GM23338 (cell line): ENCODE data around the gene SLC25A10. TPM values are rescaled to one million over a fixed set of nuclear protein-coding genes. Genes with fewer than 3 reads are reported as not detected.

Experiments
- ATAC-seq: fragments of 200-7000 bp; cut with Tn5 transposase; 3 replicates; pipeline ENCODE4 v1.9.1; 2020
- DNase-seq: peaks from one replicate; pipeline ENCODE4 v3.0.0-alpha.2; 2015; ENCODE audit warnings: low spot score
- H2AFZ ChIP-seq: fragments of 200-600 bp; sonication (generic); 2 replicates; pipeline ENCODE4 v1.8.0; 2016; ENCODE audit warnings: antibody characterized with exemption, mild to moderate bottlenecking, moderate library complexity
- H3F3A ChIP-seq: fragments of 200-600 bp; sonication (generic); replicated peaks from 2 replicates; pipeline ENCODE4 v1.8.0; 2017; ENCODE audit warnings: antibody characterized with exemption, mixed run types, low read depth
- H3K27ac ChIP-seq: fragments of 200-600 bp; sonication (generic); 2 replicates; pipeline ENCODE4 v1.6.1; 2016; ENCODE audit warnings: low read depth
- H3K27me3 ChIP-seq: fragments of 200-600 bp; sonication (generic); 2 replicates; pipeline ENCODE4 v1.8.0; 2016; ENCODE audit warnings: mild to moderate bottlenecking, mixed run types, moderate library complexity; ENCODE audit not compliant: insufficient read depth
- H3K36me3 ChIP-seq: fragments of 200-600 bp; sonication (generic); 2 replicates; pipeline ENCODE4 v1.8.0; 2016; ENCODE audit warnings: mild to moderate bottlenecking; ENCODE audit not compliant: insufficient read depth
- H3K4me1 ChIP-seq: fragments of 200-600 bp; sonication (generic); 2 replicates; pipeline ENCODE4 v1.8.0; 2016; ENCODE audit warnings: mild to moderate bottlenecking, moderate library complexity; ENCODE audit not compliant: insufficient read depth
- H3K4me2 ChIP-seq: fragments of 200-600 bp; sonication (generic); 2 replicates; pipeline ENCODE4 v1.7.1; 2017; ENCODE audit warnings: mixed run types
- H3K4me3 ChIP-seq: fragments of 200-600 bp; sonication (generic); 2 replicates; pipeline ENCODE4 v1.6.1; 2016; ENCODE audit warnings: mixed run types
- H3K79me2 ChIP-seq: fragments of 200-600 bp; sonication (generic); replicated peaks from 2 replicates; pipeline ENCODE4 v1.8.0; 2017; ENCODE audit warnings: mild to moderate bottlenecking; ENCODE audit not compliant: insufficient read depth
- H3K9me2 ChIP-seq: fragments of 200-600 bp; sonication (generic); 2 replicates; pipeline ENCODE4 v1.8.0; 2017; ENCODE audit not compliant: insufficient read depth
- H4K20me1 ChIP-seq: fragments of 200-600 bp; sonication (generic); replicated peaks from 2 replicates; pipeline ENCODE4 v1.8.0; 2017; ENCODE audit warnings: mild to moderate bottlenecking; ENCODE audit not compliant: insufficient read depth
- H3K27ac Mint-ChIP-seq: 2 replicates; pipeline ENCODE4 v1.8.0; 2020; ENCODE audit warnings: inconsistent platforms, mild to moderate bottlenecking, moderate library complexity, mixed read lengths
- H3K27me3 Mint-ChIP-seq: 3 replicates; pipeline ENCODE4 v1.8.0; 2022; ENCODE audit warnings: low read depth, mild to moderate bottlenecking, moderate library complexity, mixed read lengths, inconsistent platforms; ENCODE audit not compliant: insufficient read depth, poor library complexity
- H3K36me3 Mint-ChIP-seq: 3 replicates; pipeline ENCODE4 v1.8.0; 2021; ENCODE audit warnings: low read depth, mild to moderate bottlenecking, inconsistent platforms, moderate library complexity, mixed read lengths
- H3K4me1 Mint-ChIP-seq: 3 replicates; pipeline ENCODE4 v1.8.0; 2020; ENCODE audit warnings: mild to moderate bottlenecking, inconsistent platforms, mixed read lengths
- H3K4me3 Mint-ChIP-seq: 3 replicates; pipeline ENCODE4 v1.8.0; 2021; ENCODE audit warnings: moderate library complexity, mild to moderate bottlenecking, inconsistent platforms, mixed read lengths
- H3K9me3 Mint-ChIP-seq: 3 replicates; pipeline ENCODE4 v1.8.0; 2020; ENCODE audit warnings: moderate library complexity, mild to moderate bottlenecking, inconsistent platforms, mixed read lengths
- CREB1 ChIP-seq: fragments of 250-450 bp; sonication (Bioruptor Pico); IDR thresholded peaks from 2 replicates; pipeline ENCODE4 v1.5.0; 2020; ENCODE audit warnings: low read depth, mild to moderate bottlenecking, moderate library complexity
- CTCF ChIP-seq, 2 experiments: fragments of 200-600 bp in 1 of 2; sonication (generic) in 1 of 2; conservative IDR thresholded peaks; 2 replicates each; pipeline versions ENCODE4 v1.5.1 to v1.6.1; 2016 to 2017; ENCODE audit warnings: antibody characterized with exemption in 2 of 2, low read depth in 2 of 2, mild to moderate bottlenecking in 2 of 2, moderate library complexity in 1 of 2
- EZH2 ChIP-seq: fragments of 200-600 bp; sonication (generic); IDR thresholded peaks from one replicate; pipeline ENCODE4 v1.8.0; 2017; ENCODE audit warnings: antibody characterized with exemption, mild to moderate bottlenecking, low read depth; ENCODE audit not compliant: unreplicated experiment
- JUNB ChIP-seq: IDR thresholded peaks from one replicate; pipeline ENCODE4 v1.6.1; 2016; ENCODE audit warnings: antibody characterized with exemption; ENCODE audit not compliant: unreplicated experiment
- NANOG ChIP-seq: IDR thresholded peaks from 2 replicates; pipeline ENCODE4 v1.6.1; 2016; ENCODE audit warnings: antibody characterized with exemption, borderline replicate concordance
- POLR2AphosphoS5 ChIP-seq: IDR thresholded peaks from 2 replicates; pipeline ENCODE4 v1.6.1; 2016; ENCODE audit warnings: antibody characterized with exemption, low read depth
- REST ChIP-seq: IDR thresholded peaks from one replicate; pipeline ENCODE4 v1.6.1; 2018; ENCODE audit warnings: antibody characterized with exemption; ENCODE audit not compliant: unreplicated experiment
- STAT1 ChIP-seq: IDR thresholded peaks from one replicate; pipeline ENCODE4 v1.6.1; 2016; ENCODE audit warnings: antibody characterized with exemption; ENCODE audit not compliant: unreplicated experiment
- ZNF462 ChIP-seq: fragments of 250-450 bp; sonication (Bioruptor Pico); IDR thresholded peaks from 2 replicates; pipeline ENCODE4 v1.5.0; 2020; ENCODE audit warnings: mild to moderate bottlenecking, moderate library complexity
- polyA plus RNA-seq: library from polyadenylated mRNA; unstranded; fragments of >200 nt; fragmentation: Nextera tagmentation; extraction: Ambion mirVana; gene quantifications from 2 replicates; pipeline ENCODE4 v1.2.1, GENCODE V29; 2016
- total RNA-seq: library from RNA; depleted of rRNA; stranded (reverse); fragments of >200 nt; shearing (Covaris generic); gene quantifications from 2 replicates; pipeline ENCODE4 v1.2.3, GENCODE V29; 2014
- TF ChIP-seq, protein P1 (sequence below): IDR thresholded peaks from 2 replicates; pipeline ENCODE4 v1.6.1; 2016; ENCODE audit warnings: antibody characterized with exemption

SLC25A10 gene
- total and polyA plus RNA-seq, 2 experiments from 2014 or later: 25.7 to 47.4 TPM

DNA sequence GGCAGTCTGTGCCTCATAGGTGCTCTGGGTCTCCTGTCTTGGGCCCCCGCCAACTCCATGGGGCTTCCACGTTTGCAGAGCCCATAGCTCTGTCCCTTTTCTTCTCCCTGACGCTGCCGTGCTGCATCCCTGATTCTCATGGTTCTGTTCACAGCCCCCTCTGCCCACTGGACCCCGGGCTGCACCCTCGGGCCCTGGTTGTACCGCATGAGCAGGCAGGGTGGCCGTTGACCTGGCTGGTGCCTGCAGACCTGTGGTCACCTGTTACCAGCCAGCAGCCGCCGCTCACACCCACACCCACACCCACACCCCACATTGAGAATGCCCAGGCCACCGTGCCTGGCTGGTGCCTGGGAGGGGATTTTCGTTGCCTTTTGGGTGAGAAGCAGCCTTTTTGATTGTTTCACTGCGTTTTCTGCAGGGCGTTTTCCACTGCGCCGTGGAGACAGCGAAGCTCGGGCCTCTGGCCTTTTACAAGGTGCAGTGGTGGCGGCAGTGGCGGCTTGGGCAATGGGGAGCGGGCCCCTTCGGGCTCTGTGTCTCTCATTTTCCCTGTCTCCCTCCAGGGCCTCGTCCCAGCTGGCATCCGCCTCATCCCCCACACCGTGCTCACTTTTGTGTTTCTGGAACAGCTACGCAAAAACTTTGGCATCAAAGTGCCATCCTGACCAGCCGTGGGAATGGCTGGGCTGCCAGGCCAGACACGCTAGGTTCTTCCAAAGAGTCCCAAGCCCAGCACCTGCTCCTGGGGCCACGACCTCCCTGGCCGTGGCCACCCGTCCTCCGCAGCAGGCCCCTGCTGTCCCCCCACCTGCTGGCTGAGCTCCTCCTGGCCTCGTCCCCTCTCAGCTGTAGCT, 7.6 kb downstream of the SLC25A10 start (continued):
- TF ChIP-seq EZH2 (no peak), NANOG (no peak), CREB1 (CRISPR knock-in tag) (no peak), REST (no peak), STAT1 (no peak), POLR2AphosphoS5 (no peak)
- TF ChIP-seq, protein P1, sequence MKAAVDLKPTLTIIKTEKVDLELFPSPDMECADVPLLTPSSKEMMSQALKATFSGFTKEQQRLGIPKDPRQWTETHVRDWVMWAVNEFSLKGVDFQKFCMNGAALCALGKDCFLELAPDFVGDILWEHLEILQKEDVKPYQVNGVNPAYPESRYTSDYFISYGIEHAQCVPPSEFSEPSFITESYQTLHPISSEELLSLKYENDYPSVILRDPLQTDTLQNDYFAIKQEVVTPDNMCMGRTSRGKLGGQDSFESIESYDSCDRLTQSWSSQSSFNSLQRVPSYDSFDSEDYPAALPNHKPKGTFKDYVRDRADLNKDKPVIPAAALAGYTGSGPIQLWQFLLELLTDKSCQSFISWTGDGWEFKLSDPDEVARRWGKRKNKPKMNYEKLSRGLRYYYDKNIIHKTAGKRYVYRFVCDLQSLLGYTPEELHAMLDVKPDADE: no peak

- no peaks in the 10 kb centered on the region for H3K9me2 ChIP-seq
- H3K27me3 ChIP-seq: no peaks in the 10 kb centered on the region
- no peaks in the 10 kb centered on the region for H4K20me1 ChIP-seq
- H3F3A ChIP-seq: peaks cover 17% of the 10 kb centered on the region; the same call in 1 of the 2 replicates
- no peak for DNase-seq
- Mint-ChIP-seq H3K36me3 (peaks cover 8% of the 10 kb centered on the region; the same call in 2 of the 3 replicates), H3K9me3 (no peaks in the 10 kb centered on the region; the same call in 2 of the 3 replicates), H3K4me1 (peaks cover 17% of the 10 kb centered on the region), H3K4me3 (no peak overlapping the region), H3K27ac (0 out of 2 replicates have a peak overlapping the region, but pooled peaks have one; percentile 15), H3K27me3 (peaks cover 8% of the 10 kb centered on the region)
- H2AFZ ChIP-seq: no peak overlapping the region
- no peak overlapping the region for H3K4me3 ChIP-seq
- H3K27ac ChIP-seq: no peak overlapping the region
- peaks cover 6% of the 10 kb centered on the region; the same call in 1 of the 2 replicates for H3K4me1 ChIP-seq
- H3K4me2 ChIP-seq: no peak overlapping the region
- H3K36me3 ChIP-seq: no peaks in the 10 kb centered on the region
- no peaks in the 10 kb centered on the region for H3K79me2 ChIP-seq
- no peak; the same call in 1 of the 3 replicates for ATAC-seq
- no peak for TF ChIP-seq JUNB
- TF ChIP-seq CTCF (conservative IDR thresholded peaks at IDR 0.05; ENCODE audit: low read depth in 2 of 2): no peak
- no peak for TF ChIP-seq ZNF462
Measured at GRCh38 chr17:81720267-81721071, 8.4 kb downstream of the SLC25A10 start.
